Measurements from ENCODE around the gene OSBPL7.

Gene OSBPL7

GRCh38 chr17:47846716-47847340 is 25.2 kb upstream of the OSBPL7 start:
- no peak for DNase-seq

GRCh38 chr17:47845716-47846075 is 24.1 kb upstream of the OSBPL7 start:
- no peak for DNase-seq

GRCh38 chr17:47844814-47845715 is 23.5 kb upstream of the OSBPL7 start:
- DNase-seq = no peak

GRCh38 chr17:47844227-47844626 is 22.6 kb upstream of the OSBPL7 start:
- no peak for DNase-seq

GRCh38 chr17:47843391-47843730 is 21.8 kb upstream of the OSBPL7 start:
- DNase-seq = no peak

- no peak for DNase-seq
Measured at GRCh38 chr17:47841488-47842291, 20.1 kb upstream of the OSBPL7 start.

- DNase-seq = peak; percentile 94
Measured at GRCh38 chr17:47840742-47841487, 19.3 kb upstream of the OSBPL7 start, which contains the start of gene SCRN2. Gene SCRN2, minus strand, starts transcription at chr17:47841273. Its CDS starts 430 bp downstream, at chr17:47840843.

GRCh38 chr17:47840001-47840741 is 18.6 kb upstream of the OSBPL7 start:
- DNase-seq = no peak

- DNase-seq = no peak
Measured at GRCh38 chr17:47839071-47839470, 17.5 kb upstream of the OSBPL7 start.

- DNase-seq = no peak
Measured at GRCh38 chr17:47838636-47839035, 17.0 kb upstream of the OSBPL7 start.

- DNase-seq = no peak
Measured at GRCh38 chr17:47837401-47838039, 15.9 kb upstream of the OSBPL7 start.

- no peak for DNase-seq
Measured at GRCh38 chr17:47836601-47837000, 15.0 kb upstream of the OSBPL7 start.

- no peak for DNase-seq
Measured at GRCh38 chr17:47834756-47835155, 13.2 kb upstream of the OSBPL7 start.

- DNase-seq = no peak
Measured at GRCh38 chr17:47831934-47832327, 10.3 kb upstream of the OSBPL7 start.

- DNase-seq = peak; percentile 96
Measured at GRCh38 chr17:47831003-47831933, 9.7 kb upstream of the OSBPL7 start, which contains the start of the genes LRRC46 and MRPL10. Gene LRRC46, plus strand, starts transcription at chr17:47831670. Its CDS starts 320 bp downstream, at chr17:47831990. Gene MRPL10, minus strand, starts transcription at chr17:47831541. Its CDS starts 30 bp downstream, at chr17:47831511.

- DNase-seq = no peak
Measured at GRCh38 chr17:47830396-47831002, 8.9 kb upstream of the OSBPL7 start.

GRCh38 chr17:47829870-47830269 is 8.3 kb upstream of the OSBPL7 start:
- no peak for DNase-seq

GRCh38 chr17:47823519-47823918 is 1.9 kb upstream of the OSBPL7 start:
- DNase-seq = no peak

- DNase-seq = no peak
Measured at GRCh38 chr17:47822785-47823184, 1.2 kb upstream of the OSBPL7 start.

- DNase-seq = no peak
Measured at GRCh38 chr17:47821031-47821423, 567 bp downstream of the OSBPL7 start.

Data from right hindlimb (tissue), 1 donor.